ENCODE measurements around the gene IQGAP1. TPM values are rescaled to one million over a fixed set of nuclear protein-coding genes. Genes with fewer than 3 reads are reported as not detected.
A peak's percentile ranks its signal among the peaks of the same experiment; 100 is the strongest.

The IQGAP1 gene
- polyA plus RNA-seq, 2 of the 4 experiments (the other 2 are of a cell fraction): 100 to 168 TPM

DNA sequence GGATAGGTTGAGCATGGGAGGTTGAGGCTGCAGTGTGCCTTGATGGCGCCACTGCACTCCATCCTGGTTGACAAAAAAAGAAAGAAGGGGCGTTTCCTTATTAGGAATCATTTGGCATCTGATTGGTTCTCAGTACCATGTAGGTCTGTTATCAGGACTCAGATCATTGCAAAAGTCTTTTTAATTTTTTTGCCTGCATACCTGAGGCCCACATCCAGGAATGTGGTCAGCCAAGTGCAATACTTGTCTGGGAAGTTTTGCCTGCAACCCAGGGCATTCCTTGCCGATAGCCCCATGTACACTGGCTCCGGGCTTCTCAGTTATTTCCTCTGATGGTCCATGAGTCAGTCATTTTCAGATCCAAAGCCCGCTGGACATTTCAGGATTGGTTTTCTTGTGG, 91.6 kb downstream of the IQGAP1 start:
- CTCF ChIA-PET: interaction anchor here (1.0 to 20.3 kb wide), 6 partner anchors 32 to 406 kb away, joined by 3 to 412 read pairs (median 7); partner anchors contain the start of gene IQGAP1
- DNase-seq (ENCODE audit: low read depth in 1 of 2, low spot score in 1 of 2): no peak
- 93% methylated on average over 5 of the region's 5 CpGs for WGBS (ENCODE audit: missing lambda C conversion rate)
- H3K9me3 ChIP-seq: no peaks in the 10 kb centered on the region
- FAIRE-seq: no peak
- H3K4me1 ChIP-seq: no peaks in the 10 kb centered on the region
- ATAC-seq: no peak
- no peak for TF ChIP-seq CHD2 (IDR thresholded peaks at IDR 0.05; ENCODE audit: low read length, partially characterized antibody)
- TF ChIP-seq PBX3 (IDR thresholded peaks at IDR 0.05): no peak
- TF ChIP-seq, protein P1, sequence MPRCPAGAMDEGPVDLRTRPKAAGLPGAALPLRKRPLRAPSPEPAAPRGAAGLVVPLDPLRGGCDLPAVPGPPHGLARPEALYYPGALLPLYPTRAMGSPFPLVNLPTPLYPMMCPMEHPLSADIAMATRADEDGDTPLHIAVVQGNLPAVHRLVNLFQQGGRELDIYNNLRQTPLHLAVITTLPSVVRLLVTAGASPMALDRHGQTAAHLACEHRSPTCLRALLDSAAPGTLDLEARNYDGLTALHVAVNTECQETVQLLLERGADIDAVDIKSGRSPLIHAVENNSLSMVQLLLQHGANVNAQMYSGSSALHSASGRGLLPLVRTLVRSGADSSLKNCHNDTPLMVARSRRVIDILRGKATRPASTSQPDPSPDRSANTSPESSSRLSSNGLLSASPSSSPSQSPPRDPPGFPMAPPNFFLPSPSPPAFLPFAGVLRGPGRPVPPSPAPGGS (IDR thresholded peaks at IDR 0.05): no peak
- no peak for TF ChIP-seq CHD4 (IDR thresholded peaks at IDR 0.05; ENCODE audit: borderline replicate concordance)
- no peak for TF ChIP-seq FOXS1 (CRISPR knock-in tag; IDR thresholded peaks at IDR 0.05)
- no peak for TF ChIP-seq HES2 (IDR thresholded peaks at IDR 0.05)
- TF ChIP-seq NPAS2 (CRISPR knock-in tag; IDR thresholded peaks at IDR 0.05; ENCODE audit: borderline replicate concordance): no peak
- TF ChIP-seq JUN (IDR thresholded peaks at IDR 0.05): no peak
- no peak for TF ChIP-seq CBX8 (IDR thresholded peaks at IDR 0.05)
- no peak for TF ChIP-seq KDM5A (IDR thresholded peaks at IDR 0.05)
- TF ChIP-seq, protein P2, sequence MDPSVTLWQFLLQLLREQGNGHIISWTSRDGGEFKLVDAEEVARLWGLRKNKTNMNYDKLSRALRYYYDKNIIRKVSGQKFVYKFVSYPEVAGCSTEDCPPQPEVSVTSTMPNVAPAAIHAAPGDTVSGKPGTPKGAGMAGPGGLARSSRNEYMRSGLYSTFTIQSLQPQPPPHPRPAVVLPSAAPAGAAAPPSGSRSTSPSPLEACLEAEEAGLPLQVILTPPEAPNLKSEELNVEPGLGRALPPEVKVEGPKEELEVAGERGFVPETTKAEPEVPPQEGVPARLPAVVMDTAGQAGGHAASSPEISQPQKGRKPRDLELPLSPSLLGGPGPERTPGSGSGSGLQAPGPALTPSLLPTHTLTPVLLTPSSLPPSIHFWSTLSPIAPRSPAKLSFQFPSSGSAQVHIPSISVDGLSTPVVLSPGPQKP (IDR thresholded peaks at IDR 0.05; ENCODE audit: low read depth, low read length): no peak
- no peak for TF ChIP-seq RNF2 (IDR thresholded peaks at IDR 0.05; ENCODE audit: borderline replicate concordance, low read depth)
- TF ChIP-seq RAD21 (conservative IDR thresholded peaks at IDR 0.05 in 1 of 2, IDR thresholded peaks at IDR 0.05 in 1 of 2): no peak
- TF ChIP-seq RARB (CRISPR knock-in tag; IDR thresholded peaks at IDR 0.05): no peak
- no peak for TF ChIP-seq MAZ (IDR thresholded peaks at IDR 0.05; ENCODE audit: borderline replicate concordance, low read depth, low read length)
- POLR2A ChIA-PET: interaction anchor here (0.6 to 1.5 kb wide), 2 partner anchors 48 to 160 kb away, joined by 3 read pairs; no protein-coding TSS in a partner anchor
- no peak overlapping the region for H3K27ac ChIP-seq
- no peak overlapping the region for H3K4me2 ChIP-seq
- no peak overlapping the region for H3K4me3 ChIP-seq

DNA sequence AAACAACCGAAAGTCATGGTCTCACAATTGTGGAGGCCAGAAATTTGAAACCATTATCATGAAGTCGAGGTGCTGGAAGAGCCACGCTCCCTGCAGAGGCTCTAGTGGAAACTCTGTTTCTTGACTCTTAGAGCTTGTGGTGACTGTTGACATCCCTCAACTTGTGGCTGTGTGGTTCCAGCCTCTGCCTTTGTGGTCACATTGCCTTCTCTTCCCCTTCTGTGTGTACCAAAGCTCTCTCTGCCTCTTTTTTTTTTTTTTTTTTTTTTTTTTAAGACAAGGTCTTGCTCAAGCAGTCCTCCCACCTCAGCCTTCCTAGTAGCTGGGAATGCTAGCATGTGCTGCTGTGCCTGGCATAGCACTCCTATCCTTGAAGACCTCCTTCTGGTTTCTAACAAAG, 93.0 kb downstream of the IQGAP1 start:
- ChIA-PET POLR2A (no interaction called here), CTCF (interaction anchor here (0.6 to 20.3 kb wide), 43 partner anchors 7 to 473 kb away, joined by 3 to 412 read pairs (median 16); partner anchors contain the start of genes IQGAP1 and ZNF774)
- ATAC-seq (no peak), FAIRE-seq (no peak), DNase-seq (ENCODE audit: low read depth in 1 of 2, low spot score in 1 of 2) (no peak)
- H3K4me1 ChIP-seq: no peaks in the 10 kb centered on the region
- no peaks in the 10 kb centered on the region for H3K9me3 ChIP-seq
- H3K27ac ChIP-seq: no peak overlapping the region
- no peak overlapping the region for H3K4me2 ChIP-seq
- no peak for TF ChIP-seq HDAC2 (IDR thresholded peaks at IDR 0.05)
- no peak overlapping the region for H3K4me3 ChIP-seq
- WGBS (ENCODE audit: missing lambda C conversion rate): 94% methylated on average over 3 of the region's 3 CpGs

GRCh38 chr15:90482124-90483011, 94.3 kb downstream of the IQGAP1 start:
- CTCF ChIA-PET: interaction anchor here (0.6 to 20.3 kb wide), 98 partner anchors 8 to 1277 kb away, joined by 3 to 412 read pairs (median 6); partner anchors contain the start of genes BLM, CRTC3, IQGAP1 and SEMA4B
- DNase-seq (ENCODE audit: low read depth in 1 of 2, low spot score in 1 of 2) (peak; percentile 35 to 64), ATAC-seq (peak; percentile 83 to 87; a peak in 5 of 6 replicates), FAIRE-seq (peak; percentile 77)
- Histone ChIP-seq H3K4me3 (no peak overlapping the region), H3K9me3 (no peaks in the 10 kb centered on the region), H3K27ac (no peak overlapping the region), H3K4me2 (no peak overlapping the region), H3K4me1 (no peaks in the 10 kb centered on the region)
- POLR2A ChIA-PET: interaction anchor here (0.5 to 1.3 kb wide), 3 partner anchors 47 to 162 kb away, joined by 3 read pairs; no protein-coding TSS in a partner anchor
- TF ChIP-seq FOSL2 (IDR thresholded peaks at IDR 0.05) (no peak), FOSL2 (CRISPR knock-in tag; IDR thresholded peaks at IDR 0.05) (no peak), SMC3 (IDR thresholded peaks at IDR 0.05) (peak; percentile 97), CTCF (IDR thresholded peaks at IDR 0.05) (peak; percentile 98), RAD21 (conservative IDR thresholded peaks at IDR 0.05 in 1 of 2, IDR thresholded peaks at IDR 0.05 in 1 of 2) (peak; percentile 98)
- 46% methylated on average over 7 of the region's 7 CpGs for WGBS (ENCODE audit: missing lambda C conversion rate)

All from A549 (cell line).